Brain microvascular endothelial cell (primary cell): Measurements from ENCODE around the gene ACSL4.

Experiments used
- DNase-seq: peaks from one replicate; pipeline ENCODE4 v3.0.0-alpha.2; 2020
- H3K27ac ChIP-seq: fragments of 250-450 bp; sonication (Bioruptor Pico); 2 replicates; pipeline ENCODE4 v1.5.1; 2020; ENCODE audit warnings: mild to moderate bottlenecking, moderate library complexity
- H3K27me3 ChIP-seq: fragments of 250-450 bp; sonication (Bioruptor Pico); replicated peaks from 2 replicates; pipeline ENCODE4 v1.5.1; 2020; ENCODE audit warnings: mild to moderate bottlenecking
- H3K36me3 ChIP-seq: fragments of 250-450 bp; sonication (Bioruptor Pico); replicated peaks from 2 replicates; pipeline ENCODE4 v1.5.1; 2020; ENCODE audit warnings: mild to moderate bottlenecking
- H3K4me3 ChIP-seq: 2 replicates; pipeline ENCODE4 v1.5.1; 2011; ENCODE audit warnings: low read depth, mild to moderate bottlenecking, control low read depth, low read length, moderate library complexity
- in situ Hi-C: cut with HindIII; loops from 2 replicates; pipeline ENCODE4 v1.10.0; 2017; ENCODE audit warnings: low sequenced_read_pairs, low pct_ligation_motif_present
- TF ChIP-seq, protein P1 (sequence below): IDR thresholded peaks from 2 replicates; pipeline ENCODE4 v1.5.1; 2011; ENCODE audit warnings: low read depth, mild to moderate bottlenecking, moderate library complexity, low read length, control low read depth, inconsistent platforms; ENCODE audit errors: missing control alignments

The ACSL4 gene

DNA sequence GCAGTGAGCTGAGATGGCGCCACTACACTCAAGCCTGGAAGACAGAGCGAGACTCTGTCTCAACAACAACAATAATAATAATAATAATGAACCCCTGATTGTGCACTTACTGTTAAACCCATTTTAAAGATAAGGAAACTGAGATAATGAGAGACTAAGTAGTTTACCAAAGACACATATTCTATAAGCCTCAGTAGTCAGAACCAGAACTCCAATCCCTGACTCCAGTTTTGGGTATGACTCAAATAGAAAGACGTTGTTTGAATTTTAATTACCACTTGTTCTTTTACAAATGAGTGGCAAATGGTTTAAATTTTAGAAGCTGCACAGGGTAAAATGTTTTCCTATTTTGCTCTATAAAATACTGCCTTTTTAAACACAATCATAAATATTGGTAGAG is 37.4 kb downstream of the ACSL4 start:
- H3K27ac ChIP-seq: no peak overlapping the region
- DNase-seq: no peak
- no peaks in the 10 kb centered on the region for H3K27me3 ChIP-seq
- TF ChIP-seq, protein P1, sequence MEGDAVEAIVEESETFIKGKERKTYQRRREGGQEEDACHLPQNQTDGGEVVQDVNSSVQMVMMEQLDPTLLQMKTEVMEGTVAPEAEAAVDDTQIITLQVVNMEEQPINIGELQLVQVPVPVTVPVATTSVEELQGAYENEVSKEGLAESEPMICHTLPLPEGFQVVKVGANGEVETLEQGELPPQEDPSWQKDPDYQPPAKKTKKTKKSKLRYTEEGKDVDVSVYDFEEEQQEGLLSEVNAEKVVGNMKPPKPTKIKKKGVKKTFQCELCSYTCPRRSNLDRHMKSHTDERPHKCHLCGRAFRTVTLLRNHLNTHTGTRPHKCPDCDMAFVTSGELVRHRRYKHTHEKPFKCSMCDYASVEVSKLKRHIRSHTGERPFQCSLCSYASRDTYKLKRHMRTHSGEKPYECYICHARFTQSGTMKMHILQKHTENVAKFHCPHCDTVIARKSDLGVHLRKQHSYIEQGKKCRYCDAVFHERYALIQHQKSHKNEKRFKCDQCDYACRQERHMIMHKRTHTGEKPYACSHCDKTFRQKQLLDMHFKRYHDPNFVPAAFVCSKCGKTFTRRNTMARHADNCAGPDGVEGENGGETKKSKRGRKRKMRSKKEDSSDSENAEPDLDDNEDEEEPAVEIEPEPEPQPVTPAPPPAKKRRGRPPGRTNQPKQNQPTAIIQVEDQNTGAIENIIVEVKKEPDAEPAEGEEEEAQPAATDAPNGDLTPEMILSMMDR: no peak
- in situ Hi-C loops: no loop called here
- no peaks in the 10 kb centered on the region for H3K36me3 ChIP-seq
- H3K4me3 ChIP-seq: no peak overlapping the region

DNA sequence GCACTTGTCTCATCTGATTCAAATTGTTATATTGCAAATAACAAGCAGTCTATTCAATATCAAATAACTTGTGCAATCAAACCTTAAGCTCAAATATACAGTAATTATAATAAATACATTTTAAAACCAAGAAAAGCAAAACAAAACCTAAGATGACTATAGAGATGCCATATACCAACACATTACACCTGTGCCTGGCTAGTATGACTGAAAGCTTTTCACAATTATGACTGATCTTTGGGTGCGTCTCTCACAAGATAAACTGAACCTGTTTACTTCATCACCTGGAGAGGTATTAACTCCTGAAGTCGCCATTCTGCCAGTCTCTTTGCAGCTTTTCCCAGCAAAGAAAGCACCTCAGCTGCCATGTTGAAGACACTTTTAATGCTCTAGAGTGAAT is 41.3 kb downstream of the ACSL4 start:
- in situ Hi-C loops: no loop called here
- H3K27me3 ChIP-seq: no peaks in the 10 kb centered on the region
- H3K36me3 ChIP-seq: no peaks in the 10 kb centered on the region
- no peak overlapping the region for H3K27ac ChIP-seq
- no peak overlapping the region for H3K4me3 ChIP-seq
- DNase-seq: no peak
- TF ChIP-seq, protein P1: no peak

DNA sequence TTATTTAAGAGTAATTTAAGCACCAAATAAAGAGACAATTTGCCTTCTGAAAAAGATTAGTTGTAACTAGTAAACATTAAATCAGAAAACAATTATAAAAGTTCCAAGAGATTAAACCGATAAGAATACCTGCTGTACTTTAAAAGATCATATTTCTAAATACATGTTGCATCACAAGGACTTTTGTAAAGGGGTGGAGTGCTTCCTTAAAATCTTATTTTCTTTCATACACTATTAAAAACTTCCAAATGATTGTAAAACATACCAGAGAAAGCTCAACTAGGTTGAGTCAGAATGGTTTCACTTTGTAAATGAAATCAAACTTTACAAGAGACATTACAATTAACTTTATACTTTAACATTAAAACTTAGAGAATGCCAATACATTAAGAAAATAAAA is 41.8 kb downstream of the ACSL4 start:
- no peak for DNase-seq
- in situ Hi-C loops: no loop called here
- no peaks in the 10 kb centered on the region for H3K36me3 ChIP-seq
- no peaks in the 10 kb centered on the region for H3K27me3 ChIP-seq
- TF ChIP-seq, protein P1: no peak
- no peak overlapping the region for H3K4me3 ChIP-seq
- H3K27ac ChIP-seq: no peak overlapping the region

DNA sequence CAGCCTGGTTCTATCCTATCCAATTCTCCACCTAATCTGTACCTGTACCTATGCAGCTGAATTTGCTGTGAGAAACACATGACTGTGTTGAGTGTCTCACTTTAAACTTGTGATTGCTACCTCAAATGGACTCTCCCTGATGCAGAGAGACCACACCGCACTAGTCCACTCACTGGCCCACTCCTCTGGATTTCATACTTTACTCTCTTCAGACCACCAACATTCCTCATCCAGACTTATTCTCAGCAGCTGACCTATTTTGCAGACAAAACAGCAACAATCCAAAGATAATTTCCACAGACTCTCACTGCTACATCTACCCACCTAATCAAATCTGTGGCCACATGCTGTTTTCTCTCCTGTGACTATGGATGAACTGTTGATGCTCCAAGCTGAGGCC is 45.2 kb downstream of the ACSL4 start:
- DNase-seq: no peak
- no peak overlapping the region for H3K4me3 ChIP-seq
- no peaks in the 10 kb centered on the region for H3K36me3 ChIP-seq
- H3K27ac ChIP-seq: no peak overlapping the region
- no peaks in the 10 kb centered on the region for H3K27me3 ChIP-seq
- in situ Hi-C loops: no loop called here
- TF ChIP-seq, protein P1: no peak

DNA sequence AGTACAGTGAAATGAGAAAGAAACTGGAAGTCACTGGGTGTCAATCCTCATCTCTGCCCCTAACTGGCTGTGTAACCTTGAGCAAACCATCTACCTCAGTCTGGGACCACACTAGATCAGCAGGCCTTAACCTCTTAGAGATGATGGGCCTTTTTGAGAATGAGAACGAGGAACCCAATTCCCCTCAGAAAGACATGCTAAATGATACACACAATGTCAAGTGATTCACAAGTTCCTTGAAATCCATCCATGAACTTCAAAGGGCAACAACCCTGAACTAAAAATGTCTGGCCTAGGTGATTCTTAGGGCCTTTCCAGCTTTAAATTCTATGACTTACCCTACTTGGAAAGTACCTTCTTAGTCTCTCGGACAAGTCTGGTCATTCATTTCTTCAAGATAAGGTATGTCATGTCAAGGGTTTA is 47.4 kb downstream of the ACSL4 start:
- Histone ChIP-seq H3K4me3 (no peak overlapping the region), H3K27ac (no peak overlapping the region), H3K27me3 (no peaks in the 10 kb centered on the region), H3K36me3 (no peaks in the 10 kb centered on the region)
- DNase-seq: no peak
- TF ChIP-seq, protein P1: no peak
- in situ Hi-C loops: no loop called here

DNA sequence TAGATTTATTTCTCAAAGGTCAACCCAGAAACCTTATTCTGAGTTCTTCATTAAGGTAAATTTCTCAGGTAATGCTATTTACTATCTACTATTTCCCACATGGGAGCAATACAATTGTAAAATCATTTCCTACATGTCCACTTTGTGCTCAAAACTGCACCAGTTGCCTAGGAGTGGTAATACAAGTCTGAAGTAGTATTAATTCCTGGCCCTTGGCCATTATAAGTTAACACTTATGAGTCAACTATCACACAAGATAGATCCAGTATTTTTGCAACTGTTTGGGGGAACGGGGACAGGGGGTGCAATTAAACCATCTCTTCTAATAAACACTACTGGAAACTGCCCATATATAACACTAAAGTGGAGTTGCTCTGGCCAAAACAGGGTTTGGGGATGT is 48.9 kb downstream of the ACSL4 start:
- Histone ChIP-seq H3K36me3 (no peaks in the 10 kb centered on the region), H3K4me3 (no peak overlapping the region), H3K27me3 (no peaks in the 10 kb centered on the region), H3K27ac (no peak overlapping the region)
- in situ Hi-C loops: no loop called here
- TF ChIP-seq, protein P1: no peak
- peak; percentile 9 for DNase-seq
